OCI-LY7 (cell line): ENCODE data around the gene PREP. TPM values are rescaled to one million over a fixed set of nuclear protein-coding genes. Genes with fewer than 3 reads are reported as not detected.

ENCODE experiments used
- BruUV-seq: library from RNA; stranded (reverse); fragments of 400-500 nt; replicated peaks from 2 replicates; lab custom pipeline; 2021; lab: Mats Ljungman, UMichigan
- CTCF ChIA-PET: fragments of 300-600 bp; sonication (Branson Sonifier 250); formaldehyde crosslinking; loops from one replicate; lab custom pipeline; 2022; ENCODE audit warnings: antibody characterized with exemption; ENCODE audit not compliant: unreplicated experiment; lab: Charles Lee
- POLR2A ChIA-PET: fragments of 300-600 bp; sonication (Branson Sonifier 250); formaldehyde crosslinking; loops from one replicate; lab custom pipeline; 2022; ENCODE audit warnings: antibody characterized with exemption; lab: Charles Lee
- DNase-seq: peaks from one replicate; pipeline ENCODE4 v3.0.0-alpha.2; 2015; ENCODE audit warnings: low spot score
- H2AFZ ChIP-seq: fragments of 200-600 bp; sonication (generic), shearing (Covaris generic); 2 replicates; pipeline ENCODE4 v1.6.1; 2014; ENCODE audit warnings: mild to moderate bottlenecking, antibody characterized with exemption, low read length, moderate library complexity
- H3K27ac ChIP-seq: fragments of 200-600 bp; sonication (generic); 2 replicates; pipeline ENCODE4 v1.5.1; 2014; ENCODE audit warnings: mixed run types, low read depth, mild to moderate bottlenecking, moderate library complexity, low read length, inconsistent platforms; ENCODE audit not compliant: poor library complexity, severe bottlenecking
- H3K36me3 ChIP-seq: fragments of 200-600 bp; sonication (generic); 2 replicates; pipeline ENCODE4 v1.6.1; 2014; ENCODE audit warnings: mild to moderate bottlenecking, antibody characterized with exemption, low read length, moderate library complexity, mixed read lengths; ENCODE audit not compliant: insufficient read depth
- H3K4me1 ChIP-seq: fragments of 200-600 bp; sonication (generic); 2 replicates; pipeline ENCODE4 v1.5.1; 2014; ENCODE audit warnings: mild to moderate bottlenecking, low read length; ENCODE audit not compliant: insufficient read depth, poor library complexity, severe bottlenecking
- H3K4me2 ChIP-seq: fragments of 200-600 bp; sonication (generic); 2 replicates; pipeline ENCODE4 v1.6.1; 2014; ENCODE audit warnings: mild to moderate bottlenecking, low read length
- H3K4me3 ChIP-seq: fragments of 200-600 bp; sonication (generic); 2 replicates; pipeline ENCODE4 v1.5.1; 2014; ENCODE audit warnings: mild to moderate bottlenecking, low read depth, low read length; ENCODE audit not compliant: poor library complexity, severe bottlenecking
- H3K79me2 ChIP-seq: fragments of 200-600 bp; sonication (generic); 2 replicates; pipeline ENCODE4 v1.6.1; 2016; ENCODE audit warnings: low read depth, mild to moderate bottlenecking, low read length, moderate library complexity, mixed read lengths; ENCODE audit not compliant: insufficient read depth
- H3K9me2 ChIP-seq: fragments of 200-600 bp; sonication (generic); 2 replicates; pipeline ENCODE4 v1.6.1; 2016; ENCODE audit warnings: mild to moderate bottlenecking, low read length, mixed read lengths; ENCODE audit not compliant: insufficient read depth
- H3K9me3 ChIP-seq: fragments of 200-600 bp; sonication (generic); 2 replicates; pipeline ENCODE4 v1.6.1; 2014; ENCODE audit warnings: mild to moderate bottlenecking, mixed run types, low read length, mixed read lengths
- H4K20me1 ChIP-seq: fragments of 200-600 bp; sonication (generic); 2 replicates; pipeline ENCODE4 v1.6.1; 2014; ENCODE audit warnings: mild to moderate bottlenecking, antibody characterized with exemption, low read length, moderate library complexity, mixed read lengths; ENCODE audit not compliant: insufficient read depth
- EZH2phosphoT487 ChIP-seq: fragments of 200-600 bp; sonication (generic); IDR thresholded peaks from 2 replicates; pipeline ENCODE4 v1.6.1; 2018; ENCODE audit warnings: low read depth, borderline replicate concordance, mild to moderate bottlenecking, mixed run types, antibody characterized with exemption, low read length, moderate library complexity, mixed read lengths
- intact Hi-C: fragments of 100-400 bp; cut with micrococcal nuclease; formaldehyde crosslinking; loops from one replicate; pipeline ENCODE4 v1.10.0; 2022; ENCODE audit not compliant: unreplicated experiment
- total RNA-seq, 2 experiments: library from RNA; depleted of rRNA in 1 of 2; stranded (reverse); fragments of >200 nt in 1 of 2; shearing (Covaris generic) in 1 of 2; gene quantifications; 2 replicates each; pipeline ENCODE4 v1.2.3, GENCODE V29; 2014 to 2022
- TF ChIP-seq, protein P1 (sequence below): fragments of 200-600 bp; sonication (generic); conservative IDR thresholded peaks from 2 replicates; pipeline ENCODE4 v1.5.1; 2014; ENCODE audit warnings: mild to moderate bottlenecking, antibody characterized with exemption, low read length, moderate library complexity, mixed read lengths

The PREP gene
- total RNA-seq, 2 experiments from 2014 or later = 10.4 to 27.0 TPM

- ChIA-PET POLR2A (interaction anchor here (0.6 kb wide), 2 partner anchors 67 to 73 kb away, joined by 3 to 4 read pairs; no protein-coding TSS in a partner anchor), CTCF (no interaction called here)
- Histone ChIP-seq H3K9me2 (no peaks in the 10 kb centered on the region), H4K20me1 (no peaks in the 10 kb centered on the region), H3K79me2 (no peaks in the 10 kb centered on the region), H3K36me3 (no peaks in the 10 kb centered on the region), H3K27ac (no peak overlapping the region), H3K4me1 (no peaks in the 10 kb centered on the region), H3K4me3 (no peak overlapping the region), H3K9me3 (no peaks in the 10 kb centered on the region), H2AFZ (no peak overlapping the region), H3K4me2 (no peak overlapping the region)
- DNase-seq = no peak
- TF ChIP-seq, protein P1, sequence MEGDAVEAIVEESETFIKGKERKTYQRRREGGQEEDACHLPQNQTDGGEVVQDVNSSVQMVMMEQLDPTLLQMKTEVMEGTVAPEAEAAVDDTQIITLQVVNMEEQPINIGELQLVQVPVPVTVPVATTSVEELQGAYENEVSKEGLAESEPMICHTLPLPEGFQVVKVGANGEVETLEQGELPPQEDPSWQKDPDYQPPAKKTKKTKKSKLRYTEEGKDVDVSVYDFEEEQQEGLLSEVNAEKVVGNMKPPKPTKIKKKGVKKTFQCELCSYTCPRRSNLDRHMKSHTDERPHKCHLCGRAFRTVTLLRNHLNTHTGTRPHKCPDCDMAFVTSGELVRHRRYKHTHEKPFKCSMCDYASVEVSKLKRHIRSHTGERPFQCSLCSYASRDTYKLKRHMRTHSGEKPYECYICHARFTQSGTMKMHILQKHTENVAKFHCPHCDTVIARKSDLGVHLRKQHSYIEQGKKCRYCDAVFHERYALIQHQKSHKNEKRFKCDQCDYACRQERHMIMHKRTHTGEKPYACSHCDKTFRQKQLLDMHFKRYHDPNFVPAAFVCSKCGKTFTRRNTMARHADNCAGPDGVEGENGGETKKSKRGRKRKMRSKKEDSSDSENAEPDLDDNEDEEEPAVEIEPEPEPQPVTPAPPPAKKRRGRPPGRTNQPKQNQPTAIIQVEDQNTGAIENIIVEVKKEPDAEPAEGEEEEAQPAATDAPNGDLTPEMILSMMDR = no peak
- no peak for TF ChIP-seq EZH2phosphoT487
- intact Hi-C loops = no loop called here
- BruUV-seq = no TSS peak
These were observed 98.1 kb downstream of the PREP start for GRCh38 chr6:105304825-105305224.

DNA sequence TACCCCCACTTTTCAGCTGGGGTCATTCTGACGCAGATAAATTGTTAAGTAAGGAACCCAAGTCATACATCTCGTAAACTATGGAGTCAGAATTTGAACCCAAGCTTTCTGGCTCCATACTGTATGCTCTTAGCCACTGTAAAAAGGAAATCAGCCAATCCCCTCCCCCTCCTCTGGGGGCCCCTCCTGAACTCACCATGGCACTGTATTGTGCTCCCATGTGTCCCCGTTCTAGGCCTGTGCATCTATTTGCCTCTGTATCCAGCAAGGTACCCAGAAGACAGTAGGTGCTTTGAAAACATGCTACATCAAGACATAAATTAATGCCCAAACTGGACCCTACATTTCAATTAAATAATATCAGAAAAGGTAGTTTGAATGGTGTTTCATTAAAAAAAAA, 98.5 kb downstream of the PREP start:
- no peaks in the 10 kb centered on the region for H3K36me3 ChIP-seq
- no peak for DNase-seq
- no peaks in the 10 kb centered on the region for H3K9me3 ChIP-seq
- no peak overlapping the region for H2AFZ ChIP-seq
- no peaks in the 10 kb centered on the region for H3K4me1 ChIP-seq
- no peaks in the 10 kb centered on the region for H3K79me2 ChIP-seq
- no peak overlapping the region for H3K4me2 ChIP-seq
- ChIA-PET POLR2A (no interaction called here), CTCF (no interaction called here)
- no peak overlapping the region for H3K4me3 ChIP-seq
- intact Hi-C loops = no loop called here
- H3K9me2 ChIP-seq = no peaks in the 10 kb centered on the region
- no TSS peak for BruUV-seq
- no peaks in the 10 kb centered on the region for H4K20me1 ChIP-seq
- TF ChIP-seq, protein P1 = no peak
- no peak for TF ChIP-seq EZH2phosphoT487
- H3K27ac ChIP-seq = no peak overlapping the region

- POLR2A ChIA-PET = interaction anchor here (0.7 kb wide), 1 partner anchor 703 kb away, joined by 3 read pairs; no protein-coding TSS in a partner anchor
- H3K36me3 ChIP-seq = no peaks in the 10 kb centered on the region
- intact Hi-C loops = no loop called here
- CTCF ChIA-PET = no interaction called here
- H2AFZ ChIP-seq = no peak overlapping the region
- no peaks in the 10 kb centered on the region for H3K79me2 ChIP-seq
- TF ChIP-seq, protein P1 = no peak
- no peak for TF ChIP-seq EZH2phosphoT487
- H3K4me2 ChIP-seq = no peak overlapping the region
- no peaks in the 10 kb centered on the region for H3K4me1 ChIP-seq
- no peak overlapping the region for H3K27ac ChIP-seq
- H3K9me2 ChIP-seq = no peaks in the 10 kb centered on the region
- H3K4me3 ChIP-seq = no peak overlapping the region
- DNase-seq = no peak
- no peaks in the 10 kb centered on the region for H3K9me3 ChIP-seq
- BruUV-seq = no TSS peak
- H4K20me1 ChIP-seq = no peaks in the 10 kb centered on the region
These were observed 100.2 kb downstream of the PREP start for GRCh38 chr6:105302617-105303128.
